BLaER1 treated with 17β-estradiol and CSF1 and Interleukin-3, amounts not matched to agents 10 nM and 100 nM (cell line): ENCODE measurements around the gene DHX16.

Source experiments
- H3K27ac ChIP-seq, 11 experiments: shearing (Covaris generic); formaldehyde crosslinking; 2 replicates each; pipeline ENCODE4 v1.8.1; 2022
- H3K27me3 ChIP-seq, 11 experiments: shearing (Covaris generic); formaldehyde crosslinking; 2 replicates each; pipeline ENCODE4 v1.8.1; 2022
- H3K36me3 ChIP-seq, 11 experiments: shearing (Covaris generic); formaldehyde crosslinking; 2 replicates each; pipeline ENCODE4 v1.8.1; 2022
- H3K4me1 ChIP-seq, 10 experiments: shearing (Covaris generic); formaldehyde crosslinking; 2 replicates each; pipeline ENCODE4 v1.8.1; 2022
- H3K4me2 ChIP-seq, 11 experiments: shearing (Covaris generic); formaldehyde crosslinking; 2 replicates each; pipeline ENCODE4 v1.8.1; 2022
- H3K4me3 ChIP-seq, 10 experiments: shearing (Covaris generic); formaldehyde crosslinking; 2 replicates each; pipeline ENCODE4 v1.8.1; 2022
- H3K9ac ChIP-seq, 11 experiments: shearing (Covaris generic); formaldehyde crosslinking; 2 replicates each; pipeline ENCODE4 v1.8.1; 2022
- H3K9me3 ChIP-seq, 11 experiments: shearing (Covaris generic); formaldehyde crosslinking; replicated peaks in 1 of 11; 2 replicates each; pipeline ENCODE4 v1.8.1; 2022
- H4K20me1 ChIP-seq, 11 experiments: shearing (Covaris generic); formaldehyde crosslinking; 2 replicates each; pipeline ENCODE4 v1.8.1; 2022
- Cebpa-rat ChIP-seq, 11 experiments: shearing (Covaris generic); IDR thresholded peaks; 2 replicates each; pipeline ENCODE4 v1.8.1; 2022

The DHX16 gene

GRCh38 chr6:30641048-30641447 is 31.8 kb downstream of the DHX16 start:
- no peak overlapping the region; a peak in 1 of 22 replicates for H3K27ac ChIP-seq
- no peaks in the 10 kb centered on the region for H3K27me3 ChIP-seq
- peaks cover 4 to 39% (median 19%) of the 10 kb centered on the region in 10 experiments; a peak in 19 of 20 replicates for H3K4me1 ChIP-seq
- H3K4me2 ChIP-seq = no peak overlapping the region
- H4K20me1 ChIP-seq = peaks cover 0 to 24% (median 0%) of the 10 kb centered on the region in 11 experiments; a peak in 5 of 22 replicates
- TF ChIP-seq Cebpa-rat (IDR thresholded peaks at IDR 0.05) = no peak
- H3K9ac ChIP-seq = peak overlapping the region in 7 of 11 experiments; percentile 9 to 53 (median 24); a peak in 6 of 22 replicates
- no peak overlapping the region for H3K4me3 ChIP-seq
- H3K36me3 ChIP-seq = peaks cover 26 to 97% (median 86%) of the 10 kb centered on the region in 11 experiments
- H3K9me3 ChIP-seq = no peaks in the 10 kb centered on the region

- H3K4me1 ChIP-seq = peaks cover 0 to 33% (median 14%) of the 10 kb centered on the region in 10 experiments; a peak in 15 of 20 replicates
- H3K36me3 ChIP-seq = peaks cover 26 to 97% (median 86%) of the 10 kb centered on the region in 11 experiments
- no peaks in the 10 kb centered on the region for H3K27me3 ChIP-seq
- TF ChIP-seq Cebpa-rat (IDR thresholded peaks at IDR 0.05) = no peak
- no peak overlapping the region for H3K4me3 ChIP-seq
- H3K9me3 ChIP-seq = no peaks in the 10 kb centered on the region
- H3K27ac ChIP-seq = no peak overlapping the region
- peak overlapping the region in 6 of 11 experiments; percentile 1 to 28 (median 20); a peak in 4 of 22 replicates for H3K9ac ChIP-seq
- peaks cover 0 to 24% (median 0%) of the 10 kb centered on the region in 11 experiments; a peak in 4 of 22 replicates for H4K20me1 ChIP-seq
- no peak overlapping the region for H3K4me2 ChIP-seq
These were observed 32.3 kb downstream of the DHX16 start for GRCh38 chr6:30640481-30640880.

GRCh38 chr6:30635834-30636233 is 37.0 kb downstream of the DHX16 start:
- Histone ChIP-seq H3K36me3 (peaks cover 41 to 99% (median 89%) of the 10 kb centered on the region in 11 experiments), H3K9ac (no peak overlapping the region), H3K4me3 (no peak overlapping the region), H3K4me2 (no peak overlapping the region), H3K9me3 (no peaks in the 10 kb centered on the region), H4K20me1 (peaks cover 0 to 7% (median 0%) of the 10 kb centered on the region in 11 experiments; a peak in 1 of 22 replicates), H3K27ac (no peak overlapping the region), H3K4me1 (peaks cover 0 to 6% (median 0%) of the 10 kb centered on the region in 10 experiments; a peak in 5 of 20 replicates), H3K27me3 (no peaks in the 10 kb centered on the region)
- TF ChIP-seq Cebpa-rat (IDR thresholded peaks at IDR 0.05) = no peak

GRCh38 chr6:30626484-30627366 is 46.1 kb downstream of the DHX16 start, which contains the start of gene ATAT1:
TSS of gene ATAT1 (plus strand) at chr6:30626874.
- Histone ChIP-seq H4K20me1 (no peaks in the 10 kb centered on the region; a peak in 1 of 22 replicates), H3K9ac (peak within 1 kb of the TSS; percentile 81 to 92 (median 89)), H3K4me1 (peaks cover 20 to 37% (median 27%) of the 10 kb centered on the region in 10 experiments), H3K4me3 (peak within 1 kb of the TSS; percentile 61 to 87 (median 76)), H3K9me3 (no peaks in the 10 kb centered on the region), H3K27me3 (no peaks in the 10 kb centered on the region), H3K36me3 (peaks cover 79 to 89% (median 85%) of the 10 kb centered on the region in 11 experiments), H3K4me2 (peak within 1 kb of the TSS; percentile 90 to 100 (median 97)), H3K27ac (peak within 1 kb of the TSS; percentile 52 to 92 (median 84); a peak in 21 of 22 replicates)
- TF ChIP-seq Cebpa-rat (IDR thresholded peaks at IDR 0.05) = no peak

- Histone ChIP-seq H3K4me3 (no peak overlapping the region), H3K4me2 (peak overlapping the region in 3 of 11 experiments; percentile 94 to 97 (median 97); a peak in 4 of 22 replicates), H3K9ac (peak overlapping the region in 8 of 11 experiments; percentile 1 to 92 (median 87); a peak in 5 of 22 replicates), H3K9me3 (no peaks in the 10 kb centered on the region), H4K20me1 (no peaks in the 10 kb centered on the region; a peak in 1 of 22 replicates), H3K4me1 (peaks cover 20 to 37% (median 27%) of the 10 kb centered on the region in 10 experiments), H3K27ac (peak overlapping the region in 1 of 11 experiments; percentile 84; a peak in 1 of 22 replicates), H3K27me3 (no peaks in the 10 kb centered on the region), H3K36me3 (peaks cover 79 to 89% (median 85%) of the 10 kb centered on the region in 11 experiments)
- TF ChIP-seq Cebpa-rat (IDR thresholded peaks at IDR 0.05) = no peak
These were observed 47.3 kb downstream of the DHX16 start for GRCh38 chr6:30625511-30625910.

GRCh38 chr6:30619561-30619960 is 53.2 kb downstream of the DHX16 start:
- H3K36me3 ChIP-seq = peaks cover 63 to 73% (median 66%) of the 10 kb centered on the region in 11 experiments
- no peak for TF ChIP-seq Cebpa-rat (IDR thresholded peaks at IDR 0.05)

GRCh38 chr6:30618270-30618797 is 54.5 kb downstream of the DHX16 start:
- Histone ChIP-seq H4K20me1 (peaks cover 5 to 15% (median 14%) of the 10 kb centered on the region in 11 experiments; a peak in 21 of 22 replicates), H3K9ac (peak overlapping the region; percentile 97 to 99 (median 99)), H3K4me1 (peaks cover 23 to 29% (median 27%) of the 10 kb centered on the region in 10 experiments), H3K4me2 (peak overlapping the region; percentile 82 to 99 (median 94)), H3K27me3 (no peaks in the 10 kb centered on the region), H3K36me3 (peaks cover 54 to 73% (median 64%) of the 10 kb centered on the region in 11 experiments), H3K4me3 (peak overlapping the region; percentile 65 to 92 (median 74)), H3K9me3 (no peaks in the 10 kb centered on the region; a peak in 1 of 22 replicates), H3K27ac (peak overlapping the region; percentile 96 to 99 (median 98))
- TF ChIP-seq Cebpa-rat (IDR thresholded peaks at IDR 0.05) = no peak

More at GRCh38 chr6:30619561-30619960, 53.2 kb downstream of the DHX16 start:
- Histone ChIP-seq H3K9ac (peak overlapping the region in 9 of 11 experiments; percentile 31 to 99 (median 99); a peak in 12 of 22 replicates), H3K27me3 (no peaks in the 10 kb centered on the region), H4K20me1 (peaks cover 1 to 2% (median 2%) of the 10 kb centered on the region in 11 experiments; a peak in 20 of 22 replicates), H3K4me3 (no peak overlapping the region), H3K4me1 (peaks cover 11 to 17% (median 14%) of the 10 kb centered on the region in 10 experiments), H3K9me3 (no peaks in the 10 kb centered on the region; a peak in 1 of 22 replicates), H3K4me2 (peak overlapping the region in 8 of 11 experiments; percentile 87 to 99 (median 94); a peak in 8 of 22 replicates), H3K27ac (peak overlapping the region in 2 of 11 experiments; percentile 13 to 98; a peak in 3 of 22 replicates)

GRCh38 chr6:30617565-30618269 is 55.1 kb downstream of the DHX16 start, which contains the start of gene MRPS18B:
TSS of gene MRPS18B (plus strand) at chr6:30617840. CDS start at chr6:30617866, 26 bp downstream.
- H3K4me3 ChIP-seq = peak within 1 kb of the TSS; percentile 71 to 92 (median 84)
- peak within 1 kb of the TSS; percentile 97 to 99 (median 99) for H3K9ac ChIP-seq
- no peaks in the 10 kb centered on the region for H3K27me3 ChIP-seq
- H3K27ac ChIP-seq = peak within 1 kb of the TSS; percentile 96 to 99 (median 98)
- peak within 1 kb of the TSS; percentile 87 to 99 (median 96) for H3K4me2 ChIP-seq
- H3K36me3 ChIP-seq = peaks cover 47 to 73% (median 60%) of the 10 kb centered on the region in 11 experiments
- H4K20me1 ChIP-seq = peaks cover 5 to 21% (median 21%) of the 10 kb centered on the region in 11 experiments
- TF ChIP-seq Cebpa-rat (IDR thresholded peaks at IDR 0.05) = no peak
- peaks cover 30 to 35% (median 33%) of the 10 kb centered on the region in 10 experiments for H3K4me1 ChIP-seq
- no peaks in the 10 kb centered on the region; a peak in 1 of 22 replicates for H3K9me3 ChIP-seq
